ENCODE data around the gene PPM1L.
A peak's percentile ranks its signal among the peaks of the same experiment; 100 is the strongest.

PPM1L gene

GRCh38 chr3:161051856-161052255 lies 295.8 kb downstream of the PPM1L start:
- DNase-seq: no peak

DNA sequence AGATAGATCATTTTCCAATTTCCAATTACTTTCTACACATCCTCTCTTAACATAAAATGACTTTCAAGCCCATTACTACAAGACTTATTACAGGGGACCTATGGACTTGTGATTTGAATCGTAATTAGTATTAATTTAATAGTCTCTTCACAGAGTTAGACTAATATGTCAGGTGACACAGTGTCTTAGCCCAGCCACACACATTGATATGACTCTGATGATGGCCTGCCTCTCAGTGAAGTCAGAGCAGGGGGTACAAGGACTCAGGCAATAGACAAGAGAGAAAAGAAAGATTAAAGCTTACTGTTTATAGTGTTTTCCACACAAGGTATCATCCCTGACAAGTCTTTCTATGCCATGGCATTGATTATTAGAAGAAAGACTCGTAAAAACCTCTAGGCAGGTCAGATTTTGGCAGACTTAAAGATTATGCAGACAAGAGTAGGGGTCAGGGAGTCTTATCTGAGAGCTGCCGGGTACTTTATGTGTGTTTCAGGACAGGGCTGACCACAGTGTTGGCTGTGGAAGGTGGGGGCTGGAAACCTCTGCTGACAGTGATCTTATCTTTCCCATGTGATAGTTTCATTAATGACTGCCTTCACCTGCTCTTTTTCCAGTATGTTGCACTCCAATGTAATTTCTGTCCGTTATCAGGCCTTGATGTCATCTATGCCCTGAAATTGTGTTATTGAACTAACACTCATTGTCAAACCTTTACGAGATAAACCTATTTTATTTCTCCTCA lies 299.0 kb downstream of the PPM1L start:
- DNase-seq: no peak

DNA sequence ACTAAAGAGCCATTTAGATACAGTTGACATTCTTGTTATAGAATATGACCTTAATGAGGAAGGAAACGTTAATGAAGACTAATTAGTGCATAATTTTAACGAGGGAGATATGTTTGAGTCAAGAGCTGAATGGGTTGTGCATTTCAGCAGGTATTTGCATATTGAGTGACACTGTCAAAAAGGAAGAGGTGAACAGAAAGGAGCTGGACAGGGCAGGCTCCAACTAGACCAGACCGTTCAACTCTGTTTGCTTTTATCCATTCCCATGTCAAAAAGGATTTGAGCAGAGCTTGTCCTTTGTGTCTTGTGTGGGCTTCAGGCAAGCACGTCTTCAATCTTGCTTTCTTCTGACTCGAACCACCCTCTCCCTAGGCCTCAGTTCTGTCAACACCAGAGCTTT lies 308.4 kb downstream of the PPM1L start:
- DNase-seq: no peak

DNA sequence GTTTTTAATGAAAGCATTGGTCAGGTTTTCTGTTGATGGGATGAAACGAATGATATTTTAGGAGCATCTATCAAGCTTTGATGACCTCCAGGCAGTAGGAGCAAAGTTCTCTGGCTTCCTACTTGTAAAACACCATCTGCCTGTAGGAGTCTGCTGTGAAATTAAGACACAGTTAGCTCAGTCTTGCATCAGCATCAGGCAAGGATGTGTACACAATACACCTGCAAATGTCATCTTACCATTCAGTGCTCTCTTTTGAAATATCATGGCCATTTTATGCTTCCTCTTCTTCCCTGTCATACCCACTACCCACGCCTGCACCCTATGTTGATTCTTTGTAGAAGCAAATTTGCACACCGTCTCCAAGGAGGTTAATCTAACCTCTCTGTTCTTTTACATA lies 310.9 kb downstream of the PPM1L start:
- no peak for DNase-seq

DNA sequence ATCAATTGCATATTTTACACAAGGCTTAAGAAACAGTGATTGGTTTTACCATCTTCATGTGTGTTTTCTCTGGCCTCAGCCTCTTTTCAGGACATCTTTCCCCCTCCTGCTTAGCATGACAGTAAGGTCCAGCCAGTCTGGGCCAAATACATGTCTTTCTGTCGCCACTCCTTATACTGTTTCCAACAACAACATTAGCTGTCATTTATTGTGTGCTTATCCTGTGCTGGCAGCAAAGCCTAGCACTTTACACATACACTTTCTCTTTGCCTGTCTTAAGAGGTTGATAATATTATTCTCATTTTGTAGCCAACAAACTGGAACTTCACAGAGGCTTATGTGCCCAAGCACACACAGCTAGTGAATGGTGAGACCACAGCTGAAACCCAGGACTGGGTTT lies 311.3 kb downstream of the PPM1L start:
- no peak for DNase-seq

DNA sequence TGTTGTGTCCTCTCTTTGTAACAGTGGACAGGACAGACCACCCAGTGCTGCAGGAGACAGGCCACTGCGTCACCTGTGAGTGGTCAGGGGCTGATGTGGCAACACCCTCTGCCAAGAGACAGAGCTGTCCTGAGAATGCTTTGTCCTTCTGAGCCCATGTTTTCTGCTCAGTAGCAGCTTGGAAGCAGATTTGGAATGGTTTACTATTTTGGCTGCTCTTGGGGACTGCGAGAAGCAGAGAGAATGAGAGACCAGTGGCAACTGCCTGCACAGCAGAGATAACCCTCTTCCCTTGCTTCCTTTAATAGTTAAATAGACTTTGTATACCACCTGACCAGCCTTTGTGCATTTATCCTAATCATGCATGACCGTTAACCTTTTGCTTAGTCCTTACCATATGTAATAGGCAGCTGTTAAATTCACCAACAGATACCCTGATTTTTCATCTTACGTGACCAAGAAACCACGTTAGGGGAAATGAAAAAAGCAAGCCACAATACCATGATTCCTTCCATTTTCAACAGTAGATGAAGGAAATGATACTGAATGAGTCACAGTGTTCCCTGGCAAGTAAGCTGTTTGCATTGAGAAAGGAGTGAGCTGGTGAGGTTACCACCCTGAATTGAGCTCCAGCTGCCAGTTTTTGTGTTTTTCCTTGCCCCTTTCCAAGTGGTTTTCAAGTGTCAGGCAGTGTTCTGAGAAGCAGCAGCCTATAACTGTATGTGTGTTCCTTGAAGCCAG lies 313.6 kb downstream of the PPM1L start:
- no peak for DNase-seq

DNA sequence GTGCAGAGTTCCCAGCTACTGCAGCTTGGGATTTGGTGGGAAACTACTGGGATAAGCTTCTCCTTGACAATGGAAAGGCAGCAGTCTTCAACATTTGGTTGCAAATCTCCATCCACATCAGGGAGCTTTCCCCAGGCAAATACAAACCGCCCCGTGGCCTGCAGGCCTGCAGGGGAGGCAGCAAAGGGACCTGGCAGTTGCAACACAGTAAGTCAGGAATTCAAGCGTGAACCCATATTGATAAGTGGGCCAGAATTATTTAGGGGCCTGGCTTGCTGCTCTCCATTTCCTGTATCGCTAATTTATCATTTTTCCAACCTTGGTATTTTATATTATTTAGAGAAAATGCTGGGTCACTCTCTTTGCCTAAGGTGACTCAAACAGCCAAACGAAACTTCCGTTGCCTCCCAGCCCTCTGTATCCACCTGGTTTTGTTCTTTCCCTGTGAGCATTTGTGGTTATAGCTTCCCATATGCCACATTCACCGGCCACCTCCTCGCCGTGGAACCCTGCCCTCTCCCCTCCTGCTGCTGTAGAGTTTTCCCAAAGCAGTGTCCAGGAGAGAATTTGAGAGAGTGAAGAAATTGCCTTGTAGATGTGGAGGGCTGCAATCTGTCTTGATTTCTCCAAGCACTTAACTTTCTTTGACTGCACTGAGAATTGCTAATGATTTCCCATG lies 314.4 kb downstream of the PPM1L start:
- no peak for DNase-seq

GRCh38 chr3:161070980-161071663 lies 315.1 kb downstream of the PPM1L start:
- no peak for DNase-seq

DNA sequence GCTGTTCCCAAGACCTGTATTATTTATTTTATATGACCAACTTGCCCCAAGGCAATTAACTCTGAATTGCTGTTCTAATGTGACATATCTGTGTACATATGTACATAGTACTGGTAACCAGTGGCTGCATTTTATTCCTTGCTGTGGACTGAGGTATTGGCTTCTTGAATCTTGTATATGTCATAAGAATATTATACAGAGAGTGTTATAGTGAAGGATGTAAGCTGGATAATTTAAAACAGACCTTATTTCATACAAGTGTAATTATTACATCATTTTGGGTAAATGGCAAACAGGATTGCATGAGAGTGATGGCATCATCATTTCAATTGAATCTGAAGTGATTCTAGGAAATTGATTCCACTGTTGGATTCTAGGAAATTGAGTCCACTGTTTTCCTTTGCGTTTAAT lies 316.2 kb downstream of the PPM1L start:
- DNase-seq: no peak

- DNase-seq: no peak
These were observed 316.7 kb downstream of the PPM1L start for GRCh38 chr3:161072751-161073150.

DNA sequence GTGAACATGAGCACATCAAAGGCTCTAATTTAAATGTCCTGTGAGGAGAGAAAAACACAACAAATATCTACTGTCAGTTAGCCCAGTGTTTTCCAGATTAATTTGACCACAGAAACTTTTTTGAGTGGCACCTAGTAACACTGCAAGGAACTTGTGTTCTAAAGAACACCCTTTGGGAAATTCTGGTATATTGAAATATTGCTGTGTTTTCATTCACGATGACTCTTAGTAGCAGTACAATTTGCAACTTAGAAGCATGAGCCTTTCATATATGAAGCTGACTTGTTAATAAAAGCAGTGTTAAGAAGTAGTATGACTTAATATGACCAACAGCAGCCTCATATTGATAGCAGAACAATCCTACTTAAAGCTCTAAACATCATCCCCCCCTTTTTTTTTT lies 317.1 kb downstream of the PPM1L start:
- DNase-seq: no peak

DNA sequence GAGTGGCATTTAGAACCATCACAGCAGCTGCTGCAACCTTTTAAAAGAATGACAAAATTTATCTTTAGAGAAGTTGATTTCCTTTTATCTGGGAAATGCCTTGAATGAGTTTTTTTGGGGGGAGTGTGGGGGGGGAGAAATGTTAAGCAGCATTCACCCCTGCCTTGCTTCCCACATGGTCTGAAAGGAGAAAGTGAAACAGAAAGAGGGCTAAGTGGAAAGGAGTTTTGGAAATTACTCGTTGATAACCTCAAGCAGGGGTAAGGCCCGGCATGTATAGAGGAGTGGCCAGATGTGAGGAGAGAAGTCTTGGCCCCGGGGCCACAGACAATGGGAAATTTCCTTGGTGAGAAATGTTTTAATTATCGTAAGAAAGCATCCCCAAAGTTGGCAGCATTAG lies 325.6 kb downstream of the PPM1L start:
- no peak for DNase-seq

DNA sequence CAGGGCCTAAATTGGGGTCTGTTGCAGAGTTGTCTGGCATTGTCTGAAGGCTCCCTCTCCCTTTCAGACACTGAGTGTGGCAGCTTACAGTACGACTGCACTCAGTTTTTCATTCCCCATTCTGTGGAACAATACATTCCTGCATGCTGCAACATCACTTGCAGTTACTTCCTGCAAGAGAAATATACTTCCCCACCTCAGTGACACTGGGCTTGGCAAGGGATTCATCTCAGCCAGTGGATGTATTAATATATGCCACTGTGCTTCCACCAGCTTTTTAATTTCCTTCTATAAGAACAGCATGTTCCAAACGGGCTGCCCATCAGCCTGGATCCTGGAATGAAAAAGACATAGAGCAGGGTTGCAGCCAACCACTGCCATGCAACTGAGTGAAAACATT lies 326.0 kb downstream of the PPM1L start:
- DNase-seq: no peak

DNA sequence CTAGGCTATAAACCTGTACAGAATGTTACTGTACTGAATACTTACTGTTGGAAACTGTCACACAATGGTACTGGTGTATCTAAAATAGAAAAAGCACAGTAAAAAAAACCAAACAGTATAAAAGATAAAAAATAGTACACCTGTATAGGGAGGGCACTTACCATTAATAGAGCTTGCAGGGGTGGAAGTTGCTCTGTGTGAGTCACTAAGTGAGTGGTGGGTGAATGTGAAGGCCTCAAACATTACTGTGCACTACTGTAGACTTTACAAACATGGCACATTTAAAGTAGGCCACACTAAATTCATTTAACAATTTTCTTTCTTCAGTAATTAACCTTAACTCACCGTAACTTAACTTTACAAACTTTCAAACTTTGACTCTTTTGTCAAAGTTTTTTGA lies 327.1 kb downstream of the PPM1L start:
- DNase-seq: no peak

DNA sequence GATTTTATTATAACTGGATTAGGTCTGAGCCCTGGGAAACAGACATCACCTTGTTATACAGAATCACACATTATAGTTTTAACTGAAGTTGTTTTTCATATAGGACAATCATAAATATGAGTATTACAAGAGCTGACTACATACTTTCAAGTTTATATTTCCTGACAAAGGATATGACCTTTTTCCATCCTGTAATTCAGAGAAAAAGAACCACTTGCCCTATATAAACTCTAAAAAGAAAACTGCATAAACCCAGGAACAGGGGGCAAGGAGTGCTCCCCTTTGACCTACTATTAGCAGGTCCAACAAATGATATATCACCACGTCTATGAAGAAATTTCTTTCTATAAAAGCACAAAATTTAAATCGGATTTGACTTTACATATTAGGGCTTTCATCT lies 328.2 kb downstream of the PPM1L start:
- DNase-seq: no peak

DNA sequence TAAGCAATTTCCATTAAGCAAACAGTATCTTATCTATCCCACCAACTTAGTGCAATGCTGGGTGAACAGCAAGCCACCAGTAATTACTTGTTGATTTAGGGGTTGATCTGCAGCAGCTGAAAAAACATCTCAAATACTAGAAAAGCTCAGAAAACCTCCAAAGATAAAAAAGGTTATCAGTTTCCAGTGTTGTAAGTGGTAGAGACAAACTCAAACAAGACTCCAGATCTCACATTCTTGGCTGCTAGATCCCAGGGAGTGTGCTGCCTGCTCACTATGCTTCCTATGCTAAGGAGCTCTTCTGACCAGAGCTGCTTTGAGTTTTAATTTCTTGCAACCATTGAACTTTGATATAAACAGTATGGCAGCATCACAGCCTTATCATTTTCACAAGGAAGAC lies 337.9 kb downstream of the PPM1L start:
- no peak for DNase-seq

DNA sequence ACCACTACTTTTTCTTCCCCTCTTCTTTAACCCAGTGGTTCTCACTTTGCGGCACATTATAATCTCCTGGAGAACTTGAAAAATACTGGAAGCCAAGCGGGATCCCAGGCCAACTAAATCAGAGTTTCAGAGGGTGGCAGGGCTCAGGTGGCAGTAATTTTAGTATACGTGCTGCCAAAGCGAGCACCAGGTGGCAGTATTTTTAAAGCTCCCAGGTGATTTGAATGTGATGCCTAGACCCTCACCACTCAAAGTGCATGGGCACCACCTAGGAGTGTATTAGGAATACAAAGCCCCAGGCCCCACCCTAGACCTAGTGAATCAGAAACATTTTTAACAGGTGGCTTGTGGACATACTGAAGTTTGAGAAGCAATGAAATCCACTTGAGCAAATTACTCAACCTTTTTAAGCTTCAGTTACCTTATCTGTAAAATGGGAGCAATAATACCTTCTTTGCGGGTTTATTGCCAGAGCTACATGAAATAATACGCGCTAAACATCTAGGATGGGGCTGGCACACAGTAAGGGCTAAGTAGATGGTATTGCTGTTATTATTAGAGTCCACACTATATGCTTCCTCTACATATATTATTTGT lies 340.8 kb downstream of the PPM1L start:
- DNase-seq: peak; percentile 7

- no peak for DNase-seq
These were observed 345.0 kb downstream of the PPM1L start for GRCh38 chr3:161100994-161101393.

GRCh38 chr3:161101609-161102008 lies 345.6 kb downstream of the PPM1L start:
- no peak for DNase-seq

- DNase-seq: no peak
These were observed 347.9 kb downstream of the PPM1L start for GRCh38 chr3:161103776-161104385.

GRCh38 chr3:161104561-161105551 lies 348.8 kb downstream of the PPM1L start, which contains the start of gene B3GALNT1:
B3GALNT1 (minus strand) TSS chr3:161105349; CDS start chr3:161086754, 18,595 bp downstream.
- peak; percentile 51 for DNase-seq

Data from NCI-H345 (cell line).